ENCODE results near the gene AFF4. TPM values are rescaled to one million over a fixed set of nuclear protein-coding genes. Genes with fewer than 3 reads are reported as not detected.

AFF4 gene
- total and polyA plus RNA-seq, 4 donors = 8.9 to 103 (median 41.9) TPM

GRCh38 chr5:132838516-132839282 is 124.7 kb downstream of the AFF4 start:
- WGBS, 2 donors = 58 to 84% methylated on average over 3 of the region's 3 CpGs
- Histone ChIP-seq H3K9me3 (ENCODE audit: control insufficient read depth in 4 of 4, insufficient read depth in 3 of 4, low read length in 3 of 4) (no peaks in the 10 kb centered on the region), H3K36me3 (ENCODE audit: control insufficient read depth in 4 of 4, insufficient read depth in 4 of 4, low read length in 4 of 4) (no peaks in the 10 kb centered on the region), H3K27ac (ENCODE audit: low read depth in 1 of 2, low read length in 1 of 2) (no peak overlapping the region), H3K4me1 (ENCODE audit: control insufficient read depth in 5 of 5, insufficient read depth in 5 of 5, low read length in 5 of 5) (peaks cover 0 to 9% (median 0%) of the 10 kb centered on the region in 5 donors), H3K4me3 (no peak overlapping the region), H3K9ac (ENCODE audit: insufficient read depth in 1 of 2, low read length in 2 of 2) (no peak overlapping the region), H3K27me3 (ENCODE audit: control insufficient read depth in 3 of 3, insufficient read depth in 3 of 3, low read length in 2 of 3) (no peaks in the 10 kb centered on the region)
- no peak for ATAC-seq (ENCODE audit: insufficient read depth, low FRiP score)
- DNase-seq = no peak
- TF ChIP-seq, protein P1, sequence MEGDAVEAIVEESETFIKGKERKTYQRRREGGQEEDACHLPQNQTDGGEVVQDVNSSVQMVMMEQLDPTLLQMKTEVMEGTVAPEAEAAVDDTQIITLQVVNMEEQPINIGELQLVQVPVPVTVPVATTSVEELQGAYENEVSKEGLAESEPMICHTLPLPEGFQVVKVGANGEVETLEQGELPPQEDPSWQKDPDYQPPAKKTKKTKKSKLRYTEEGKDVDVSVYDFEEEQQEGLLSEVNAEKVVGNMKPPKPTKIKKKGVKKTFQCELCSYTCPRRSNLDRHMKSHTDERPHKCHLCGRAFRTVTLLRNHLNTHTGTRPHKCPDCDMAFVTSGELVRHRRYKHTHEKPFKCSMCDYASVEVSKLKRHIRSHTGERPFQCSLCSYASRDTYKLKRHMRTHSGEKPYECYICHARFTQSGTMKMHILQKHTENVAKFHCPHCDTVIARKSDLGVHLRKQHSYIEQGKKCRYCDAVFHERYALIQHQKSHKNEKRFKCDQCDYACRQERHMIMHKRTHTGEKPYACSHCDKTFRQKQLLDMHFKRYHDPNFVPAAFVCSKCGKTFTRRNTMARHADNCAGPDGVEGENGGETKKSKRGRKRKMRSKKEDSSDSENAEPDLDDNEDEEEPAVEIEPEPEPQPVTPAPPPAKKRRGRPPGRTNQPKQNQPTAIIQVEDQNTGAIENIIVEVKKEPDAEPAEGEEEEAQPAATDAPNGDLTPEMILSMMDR (IDR thresholded peaks at IDR 0.05; ENCODE audit: control extremely low read depth, extremely low read depth) = no peak

GRCh38 chr5:132837868-132838267 is 125.6 kb downstream of the AFF4 start:
- DNase-seq (no peak), ATAC-seq (ENCODE audit: insufficient read depth, low FRiP score) (no peak)
- no peak overlapping the region for H3K27ac ChIP-seq (ENCODE audit: low read depth in 1 of 2, low read length in 1 of 2)
- no peak overlapping the region for H3K9ac ChIP-seq (ENCODE audit: insufficient read depth in 1 of 2, low read length in 2 of 2)
- TF ChIP-seq, protein P1 (IDR thresholded peaks at IDR 0.05; ENCODE audit: control extremely low read depth, extremely low read depth) = no peak
- H3K9me3 ChIP-seq (ENCODE audit: control insufficient read depth in 4 of 4, insufficient read depth in 3 of 4, low read length in 3 of 4) = no peaks in the 10 kb centered on the region
- WGBS, 2 donors = 48 to 60% methylated on average over 2 of the region's 2 CpGs
- peaks cover 0 to 9% (median 0%) of the 10 kb centered on the region in 5 donors for H3K4me1 ChIP-seq (ENCODE audit: control insufficient read depth in 5 of 5, insufficient read depth in 5 of 5, low read length in 5 of 5)
- H3K27me3 ChIP-seq (ENCODE audit: control insufficient read depth in 3 of 3, insufficient read depth in 3 of 3, low read length in 2 of 3) = no peaks in the 10 kb centered on the region
- no peak overlapping the region for H3K4me3 ChIP-seq
- H3K36me3 ChIP-seq (ENCODE audit: control insufficient read depth in 4 of 4, insufficient read depth in 4 of 4, low read length in 4 of 4) = no peaks in the 10 kb centered on the region

DNA sequence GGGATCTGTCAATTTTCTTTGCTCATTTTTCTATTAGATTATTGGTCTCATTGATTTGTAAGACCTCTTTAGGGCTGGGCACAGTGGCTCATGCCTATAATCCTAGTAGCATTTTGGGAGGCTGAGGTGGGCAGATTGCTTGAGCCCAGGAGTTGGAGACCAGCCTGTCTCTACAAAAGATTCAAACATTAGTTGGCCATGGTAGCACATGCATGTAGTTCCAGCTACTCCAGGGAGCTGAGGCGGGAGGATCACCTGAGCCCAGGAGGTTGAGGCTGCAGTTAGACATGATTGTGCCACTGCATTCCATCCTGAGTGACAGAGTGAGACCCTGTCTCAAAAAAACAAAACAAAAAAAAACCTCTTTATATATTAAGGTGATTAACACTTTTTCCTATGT is 126.6 kb downstream of the AFF4 start:
- no peak overlapping the region for H3K9ac ChIP-seq (ENCODE audit: insufficient read depth in 1 of 2, low read length in 2 of 2)

More for the DNA sequence above, 126.6 kb downstream of the AFF4 start:
- Histone ChIP-seq H3K36me3 (ENCODE audit: control insufficient read depth in 4 of 4, insufficient read depth in 4 of 4, low read length in 4 of 4) (no peaks in the 10 kb centered on the region), H3K27me3 (ENCODE audit: control insufficient read depth in 3 of 3, insufficient read depth in 3 of 3, low read length in 2 of 3) (no peaks in the 10 kb centered on the region), H3K4me1 (ENCODE audit: control insufficient read depth in 5 of 5, insufficient read depth in 5 of 5, low read length in 5 of 5) (peaks cover 0 to 9% (median 0%) of the 10 kb centered on the region in 5 donors), H3K27ac (ENCODE audit: low read depth in 1 of 2, low read length in 1 of 2) (no peak overlapping the region), H3K4me3 (no peak overlapping the region), H3K9me3 (ENCODE audit: control insufficient read depth in 4 of 4, insufficient read depth in 3 of 4, low read length in 3 of 4) (no peaks in the 10 kb centered on the region)
- DNase-seq (no peak), ATAC-seq (ENCODE audit: insufficient read depth, low FRiP score) (no peak)
- 88 to 98% methylated on average over 1 of the region's 1 CpG for WGBS, 2 donors
- TF ChIP-seq, protein P1 (IDR thresholded peaks at IDR 0.05; ENCODE audit: control extremely low read depth, extremely low read depth) = no peak

Measured in lung (tissue), 12 donors.